ENCODE data around the gene TGFB3. TPM values are rescaled to one million over a fixed set of nuclear protein-coding genes. Genes with fewer than 3 reads are reported as not detected.

The TGFB3 gene
- total RNA-seq, 1 donor from 2014 or later: 57.9 TPM

GRCh38 chr14:75987201-75987970 lies 5.6 kb upstream of the TGFB3 start:
- DNase-seq (ENCODE audit: low spot score): no peak

GRCh38 chr14:75986439-75986765 lies 4.6 kb upstream of the TGFB3 start:
- no peak for DNase-seq (ENCODE audit: low spot score)

GRCh38 chr14:75985618-75986438 lies 4.0 kb upstream of the TGFB3 start, which contains the start of gene IFT43:
IFT43 (plus strand) TSS chr14:75985763; CDS start chr14:75985787, 24 bp downstream.
- DNase-seq (ENCODE audit: low spot score): peak; percentile 93

- no peak for DNase-seq (ENCODE audit: low spot score)
Measured at GRCh38 chr14:75984674-75985073, 2.9 kb upstream of the TGFB3 start.

GRCh38 chr14:75983019-75983358 lies 1.2 kb upstream of the TGFB3 start:
- no peak for DNase-seq (ENCODE audit: low spot score)

- peak; percentile 82 for DNase-seq (ENCODE audit: low spot score)
Measured at GRCh38 chr14:75982266-75983018, 647 bp upstream of the TGFB3 start.

GRCh38 chr14:75980856-75981255 lies 939 bp downstream of the TGFB3 start:
- no peak for DNase-seq (ENCODE audit: low spot score)

- peak; percentile 28 for DNase-seq (ENCODE audit: low spot score)
Measured at GRCh38 chr14:75979648-75980565, 1.9 kb downstream of the TGFB3 start.

- no peak for DNase-seq (ENCODE audit: low spot score)
Measured at GRCh38 chr14:75979071-75979571, 2.7 kb downstream of the TGFB3 start.

- no peak for DNase-seq (ENCODE audit: low spot score)
Measured at GRCh38 chr14:75978249-75978731, 3.5 kb downstream of the TGFB3 start.

GRCh38 chr14:75977582-75977943 lies 4.2 kb downstream of the TGFB3 start:
- no peak for DNase-seq (ENCODE audit: low spot score)

- no peak for DNase-seq (ENCODE audit: low spot score)
Measured at GRCh38 chr14:75976826-75977581, 4.8 kb downstream of the TGFB3 start.

- DNase-seq (ENCODE audit: low spot score): no peak
Measured at GRCh38 chr14:75972801-75973421, 8.9 kb downstream of the TGFB3 start.

GRCh38 chr14:75971509-75971908 lies 10.3 kb downstream of the TGFB3 start:
- DNase-seq (ENCODE audit: low spot score): no peak

- DNase-seq (ENCODE audit: low spot score): no peak
Measured at GRCh38 chr14:75970989-75971388, 10.8 kb downstream of the TGFB3 start.

- DNase-seq (ENCODE audit: low spot score): no peak
Measured at GRCh38 chr14:75969891-75970290, 11.9 kb downstream of the TGFB3 start.

GRCh38 chr14:75969126-75969525 lies 12.7 kb downstream of the TGFB3 start:
- DNase-seq (ENCODE audit: low spot score): no peak

GRCh38 chr14:75968456-75968855 lies 13.3 kb downstream of the TGFB3 start:
- no peak for DNase-seq (ENCODE audit: low spot score)

GRCh38 chr14:75967866-75968265 lies 13.9 kb downstream of the TGFB3 start:
- DNase-seq (ENCODE audit: low spot score): no peak

GRCh38 chr14:75961662-75962061 lies 20.1 kb downstream of the TGFB3 start:
- DNase-seq (ENCODE audit: low spot score): no peak

Measured in mucosa of gallbladder (tissue), 1 donor.